OCI-LY1 (cell line): ENCODE measurements around the gene DHFR.
A peak's percentile ranks its signal among the peaks of the same experiment; 100 is the strongest.

Source experiments
- H2AFZ ChIP-seq: fragments of 200-600 bp; sonication (generic), shearing (Covaris generic); 2 replicates; pipeline ENCODE4 v1.6.0; 2014; ENCODE audit warnings: antibody characterized with exemption, mild to moderate bottlenecking, low read length
- H3F3A ChIP-seq: fragments of 200-600 bp; sonication (generic), shearing (Covaris generic); 2 replicates; pipeline ENCODE4 v1.6.0; 2014; ENCODE audit warnings: mild to moderate bottlenecking, antibody characterized with exemption, low read length, moderate library complexity; ENCODE audit not compliant: insufficient read depth
- H3K27ac ChIP-seq: fragments of 200-600 bp; sonication (generic); 2 replicates; pipeline ENCODE4 v1.5.1; 2014; ENCODE audit warnings: low read length, mixed run types, mild to moderate bottlenecking, low read depth; ENCODE audit not compliant: poor library complexity, severe bottlenecking
- H3K27me3 ChIP-seq: fragments of 200-600 bp; sonication (generic); 2 replicates; pipeline ENCODE4 v1.6.0; 2014; ENCODE audit warnings: antibody characterized with exemption, mild to moderate bottlenecking, low read length, moderate library complexity; ENCODE audit not compliant: insufficient read depth
- H3K36me3 ChIP-seq: fragments of 200-600 bp; sonication (generic); 2 replicates; pipeline ENCODE4 v1.6.1; 2014; ENCODE audit warnings: mild to moderate bottlenecking, antibody characterized with exemption, low read length, moderate library complexity, mixed read lengths; ENCODE audit not compliant: insufficient read depth
- H3K4me1 ChIP-seq: fragments of 200-600 bp; sonication (generic); 2 replicates; pipeline ENCODE4 v1.5.1; 2014; ENCODE audit warnings: mild to moderate bottlenecking, low read length, moderate library complexity; ENCODE audit not compliant: insufficient read depth, severe bottlenecking
- H3K4me2 ChIP-seq: fragments of 200-600 bp; sonication (generic), shearing (Covaris generic); 2 replicates; pipeline ENCODE4 v1.6.1; 2014; ENCODE audit warnings: low read length
- H3K4me3 ChIP-seq: fragments of 200-600 bp; sonication (generic); 2 replicates; pipeline ENCODE4 v1.5.1; 2014; ENCODE audit warnings: low read length, low read depth, mild to moderate bottlenecking, mixed read lengths; ENCODE audit not compliant: poor library complexity, severe bottlenecking
- H3K79me2 ChIP-seq: fragments of 200-600 bp; shearing (Covaris generic); 2 replicates; pipeline ENCODE4 v1.6.1; 2016; ENCODE audit warnings: mixed run types, low read length, mixed read lengths; ENCODE audit not compliant: insufficient read depth
- H3K9ac ChIP-seq: fragments of 200-600 bp; sonication (generic), shearing (Covaris generic); 2 replicates; pipeline ENCODE4 v1.6.1; 2014; ENCODE audit warnings: mild to moderate bottlenecking, low read length, mixed read lengths
- H3K9me2 ChIP-seq: fragments of 200-600 bp; sonication (generic), shearing (Covaris generic); 2 replicates; pipeline ENCODE4 v1.6.1; 2014; ENCODE audit warnings: low read depth, mild to moderate bottlenecking, low read length, mixed read lengths
- H3K9me3 ChIP-seq: fragments of 200-600 bp; shearing (Covaris generic); 2 replicates; pipeline ENCODE4 v1.6.1; 2014; ENCODE audit warnings: low read length, mixed read lengths
- H4K20me1 ChIP-seq: fragments of 200-600 bp; sonication (generic), shearing (Covaris generic); 2 replicates; pipeline ENCODE4 v1.6.0; 2016; ENCODE audit warnings: mild to moderate bottlenecking, low read length; ENCODE audit not compliant: insufficient read depth
- EZH2 ChIP-seq: fragments of 200-600 bp; sonication (generic), shearing (Covaris generic); IDR thresholded peaks from 2 replicates; pipeline ENCODE4 v1.8.0; 2017; ENCODE audit warnings: borderline replicate concordance, mixed run types, mild to moderate bottlenecking, antibody characterized with exemption, low read length, moderate library complexity, mixed read lengths
- TF ChIP-seq, protein P1 (sequence below): fragments of 200-600 bp; sonication (generic), shearing (Covaris generic); IDR thresholded peaks from 2 replicates; pipeline ENCODE4 v1.5.1; 2017; ENCODE audit warnings: mild to moderate bottlenecking, antibody characterized with exemption, low read length, moderate library complexity, mixed read lengths

DHFR gene

GRCh38 chr5:80689627-80690026 lies 34.8 kb upstream of the DHFR start:
- Histone ChIP-seq H3K36me3 (no peaks in the 10 kb centered on the region), H2AFZ (no peak overlapping the region), H3K79me2 (no peaks in the 10 kb centered on the region), H3F3A (no peaks in the 10 kb centered on the region), H3K4me1 (no peaks in the 10 kb centered on the region), H3K9me3 (no peaks in the 10 kb centered on the region), H3K27ac (no peak overlapping the region), H4K20me1 (no peaks in the 10 kb centered on the region), H3K9me2 (no peaks in the 10 kb centered on the region), H3K4me3 (no peak overlapping the region), H3K9ac (no peak overlapping the region), H3K27me3 (no peaks in the 10 kb centered on the region), H3K4me2 (no peak overlapping the region)
- TF ChIP-seq EZH2: no peak
- TF ChIP-seq, protein P1, sequence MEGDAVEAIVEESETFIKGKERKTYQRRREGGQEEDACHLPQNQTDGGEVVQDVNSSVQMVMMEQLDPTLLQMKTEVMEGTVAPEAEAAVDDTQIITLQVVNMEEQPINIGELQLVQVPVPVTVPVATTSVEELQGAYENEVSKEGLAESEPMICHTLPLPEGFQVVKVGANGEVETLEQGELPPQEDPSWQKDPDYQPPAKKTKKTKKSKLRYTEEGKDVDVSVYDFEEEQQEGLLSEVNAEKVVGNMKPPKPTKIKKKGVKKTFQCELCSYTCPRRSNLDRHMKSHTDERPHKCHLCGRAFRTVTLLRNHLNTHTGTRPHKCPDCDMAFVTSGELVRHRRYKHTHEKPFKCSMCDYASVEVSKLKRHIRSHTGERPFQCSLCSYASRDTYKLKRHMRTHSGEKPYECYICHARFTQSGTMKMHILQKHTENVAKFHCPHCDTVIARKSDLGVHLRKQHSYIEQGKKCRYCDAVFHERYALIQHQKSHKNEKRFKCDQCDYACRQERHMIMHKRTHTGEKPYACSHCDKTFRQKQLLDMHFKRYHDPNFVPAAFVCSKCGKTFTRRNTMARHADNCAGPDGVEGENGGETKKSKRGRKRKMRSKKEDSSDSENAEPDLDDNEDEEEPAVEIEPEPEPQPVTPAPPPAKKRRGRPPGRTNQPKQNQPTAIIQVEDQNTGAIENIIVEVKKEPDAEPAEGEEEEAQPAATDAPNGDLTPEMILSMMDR: no peak

GRCh38 chr5:80688648-80689420 lies 34.1 kb upstream of the DHFR start:
- H3K4me2 ChIP-seq: no peak overlapping the region
- no peaks in the 10 kb centered on the region for H3K27me3 ChIP-seq
- no peak overlapping the region for H3K9ac ChIP-seq
- TF ChIP-seq EZH2: no peak
- TF ChIP-seq, protein P1: no peak
- H3K4me3 ChIP-seq: no peak overlapping the region
- no peaks in the 10 kb centered on the region for H3K4me1 ChIP-seq
- H3F3A ChIP-seq: no peaks in the 10 kb centered on the region
- no peaks in the 10 kb centered on the region for H3K79me2 ChIP-seq
- no peaks in the 10 kb centered on the region for H4K20me1 ChIP-seq
- H3K9me2 ChIP-seq: no peaks in the 10 kb centered on the region
- peaks cover 3% of the 10 kb centered on the region for H3K36me3 ChIP-seq
- H2AFZ ChIP-seq: no peak overlapping the region
- no peaks in the 10 kb centered on the region for H3K9me3 ChIP-seq
- H3K27ac ChIP-seq: no peak overlapping the region

GRCh38 chr5:80686757-80687156 lies 32.0 kb upstream of the DHFR start:
- Histone ChIP-seq H3K27me3 (no peaks in the 10 kb centered on the region), H3K4me3 (no peak overlapping the region), H2AFZ (no peak overlapping the region), H3K79me2 (no peaks in the 10 kb centered on the region), H3K9me2 (no peaks in the 10 kb centered on the region), H3K4me2 (no peak overlapping the region), H3K9me3 (no peaks in the 10 kb centered on the region), H4K20me1 (no peaks in the 10 kb centered on the region), H3K36me3 (peaks cover 22% of the 10 kb centered on the region), H3F3A (no peaks in the 10 kb centered on the region), H3K27ac (no peak overlapping the region), H3K4me1 (no peaks in the 10 kb centered on the region), H3K9ac (no peak overlapping the region)
- TF ChIP-seq, protein P1: peak; percentile 29
- no peak for TF ChIP-seq EZH2
